ENCODE measurements around the gene STK40.

GRCh38 chr1:36432616-36433015, 46.9 kb upstream of the STK40 start:
- TF ChIP-seq ZC3H11A (IDR thresholded peaks at IDR 0.05) (no peak), PHF8 (IDR thresholded peaks at IDR 0.05; ENCODE audit: borderline replicate concordance, low read depth) (no peak)

All from A549 (cell line).